ENCODE results near the gene LOXHD1.

The LOXHD1 gene

GRCh38 chr18:46471809-46472498 lies 185.1 kb downstream of the LOXHD1 start:
- DNase-seq: no peak

GRCh38 chr18:46470714-46471113 lies 186.3 kb downstream of the LOXHD1 start:
- DNase-seq: no peak

- DNase-seq: no peak
Observed at GRCh38 chr18:46469186-46469915, 187.7 kb downstream of the LOXHD1 start.

- no peak for DNase-seq
Observed at GRCh38 chr18:46468426-46469180, 188.4 kb downstream of the LOXHD1 start.

GRCh38 chr18:46466234-46467160 lies 190.5 kb downstream of the LOXHD1 start:
- DNase-seq: no peak

GRCh38 chr18:46464926-46465655 lies 191.9 kb downstream of the LOXHD1 start:
- no peak for DNase-seq

GRCh38 chr18:46462523-46462922 lies 194.5 kb downstream of the LOXHD1 start:
- no peak for DNase-seq

- no peak for DNase-seq
Observed at GRCh38 chr18:46461993-46462392, 195.0 kb downstream of the LOXHD1 start.

- DNase-seq: no peak
Observed at GRCh38 chr18:46460754-46461153, 196.3 kb downstream of the LOXHD1 start.

- DNase-seq: no peak
Observed at GRCh38 chr18:46459789-46460455, 197.1 kb downstream of the LOXHD1 start.

- no peak for DNase-seq
Observed at GRCh38 chr18:46458472-46458871, 198.5 kb downstream of the LOXHD1 start.

GRCh38 chr18:46456691-46457090 lies 200.3 kb downstream of the LOXHD1 start:
- no peak for DNase-seq

GRCh38 chr18:46452820-46453219 lies 204.2 kb downstream of the LOXHD1 start:
- DNase-seq: no peak

GRCh38 chr18:46449499-46449898 lies 207.5 kb downstream of the LOXHD1 start:
- DNase-seq: no peak

- DNase-seq: no peak
Observed at GRCh38 chr18:46449033-46449432, 208.0 kb downstream of the LOXHD1 start.

- no peak for DNase-seq
Observed at GRCh38 chr18:46448347-46448746, 208.7 kb downstream of the LOXHD1 start.

GRCh38 chr18:46447792-46448191 lies 209.2 kb downstream of the LOXHD1 start:
- DNase-seq: no peak

GRCh38 chr18:46447323-46447722 lies 209.7 kb downstream of the LOXHD1 start:
- DNase-seq: no peak

- DNase-seq: no peak
Observed at GRCh38 chr18:46445522-46446313, 211.3 kb downstream of the LOXHD1 start.

- DNase-seq: no peak
Observed at GRCh38 chr18:46439037-46439436, 218.0 kb downstream of the LOXHD1 start.

GRCh38 chr18:46437061-46437460 lies 220.0 kb downstream of the LOXHD1 start:
- no peak for DNase-seq

Measured in CD4-positive, alpha-beta T cell treated with Interleukin-4 for 4 hours (primary cell).